GM19023 (cell line): ENCODE measurements around the gene FARSA.
A peak's percentile ranks its signal among the peaks of the same experiment; 100 is the strongest.
"Not testable (repeated sequence)": the region's sequence is repeated elsewhere in the genome, so short reads cannot be mapped to it uniquely, and the experiment has no call there.

Source experiments
- ATAC-seq: cut with Tn5 transposase; IDR thresholded peaks from one replicate; pipeline ENCODE4 v1.9.1; 2021; ENCODE audit warnings: mild to moderate bottlenecking, moderate library complexity; ENCODE audit not compliant: unreplicated experiment

Gene FARSA

GRCh38 chr19:12954612-12954962, 21.1 kb upstream of the FARSA start:
- no peak for ATAC-seq

GRCh38 chr19:12953799-12954611, 20.5 kb upstream of the FARSA start:
- ATAC-seq = no peak

- ATAC-seq = no peak
Measured at GRCh38 chr19:12953138-12953798, 19.8 kb upstream of the FARSA start.

- no peak for ATAC-seq
Measured at GRCh38 chr19:12952488-12953137, 19.1 kb upstream of the FARSA start.

- not testable (repeated sequence) for ATAC-seq
Measured at GRCh38 chr19:12952050-12952449, 18.5 kb upstream of the FARSA start.

- no peak for ATAC-seq
Measured at GRCh38 chr19:12949363-12950283, 16.1 kb upstream of the FARSA start.

GRCh38 chr19:12948612-12949362, 15.3 kb upstream of the FARSA start:
- ATAC-seq = no peak

GRCh38 chr19:12947702-12948611, 14.4 kb upstream of the FARSA start:
- no peak for ATAC-seq

- no peak for ATAC-seq
Measured at GRCh38 chr19:12946731-12947496, 13.4 kb upstream of the FARSA start.

GRCh38 chr19:12946092-12946721, 12.7 kb upstream of the FARSA start:
- peak; percentile 34 for ATAC-seq

- peak; percentile 76 for ATAC-seq
Measured at GRCh38 chr19:12945479-12946091, 12.1 kb upstream of the FARSA start, which contains the start of gene RAD23A. TSS of gene RAD23A (plus strand) at chr19:12945862. CDS start at chr19:12945949, 87 bp downstream.

- ATAC-seq = no peak
Measured at GRCh38 chr19:12944104-12944674, 10.7 kb upstream of the FARSA start.

GRCh38 chr19:12943437-12944044, 10.0 kb upstream of the FARSA start:
- ATAC-seq = no peak

- ATAC-seq = no peak
Measured at GRCh38 chr19:12940897-12941296, 7.4 kb upstream of the FARSA start.

GRCh38 chr19:12939975-12940423, 6.5 kb upstream of the FARSA start:
- no peak for ATAC-seq

GRCh38 chr19:12938779-12939601, 5.5 kb upstream of the FARSA start:
- no peak for ATAC-seq
